Parathyroid adenoma (tissue), 2 donors: ENCODE data around the gene EFNB3.

Source experiments
- H2AFZ ChIP-seq: fragments of 300-600 bp; sonication (generic); one replicate; pipeline ENCODE4 v1.7.0; 2017; ENCODE audit warnings: antibody characterized with exemption, mild to moderate bottlenecking
- H3K27ac ChIP-seq: fragments of 300-600 bp; sonication (generic); one replicate; pipeline ENCODE4 v1.7.0; 2017
- H3K27me3 ChIP-seq: fragments of 300-600 bp; sonication (generic); one replicate; pipeline ENCODE4 v1.7.0; 2017; ENCODE audit warnings: low read length; ENCODE audit not compliant: control insufficient read depth, insufficient read depth
- H3K36me3 ChIP-seq: fragments of 300-600 bp; sonication (generic); one replicate; pipeline ENCODE4 v1.7.0; 2017; ENCODE audit warnings: low read length; ENCODE audit not compliant: control insufficient read depth, insufficient read depth
- H3K4me1 ChIP-seq: fragments of 300-600 bp; sonication (generic); one replicate; pipeline ENCODE4 v1.7.0; 2017; ENCODE audit warnings: control low read depth
- H3K4me2 ChIP-seq: fragments of 300-600 bp; sonication (generic); one replicate; pipeline ENCODE4 v1.7.0; 2017; ENCODE audit warnings: low read length
- H3K4me3 ChIP-seq: fragments of 300-600 bp; sonication (generic); one replicate; pipeline ENCODE4 v1.7.0; 2017; ENCODE audit warnings: low read depth, low read length
- H3K79me2 ChIP-seq: fragments of 300-600 bp; sonication (generic); one replicate; pipeline ENCODE4 v1.7.0; 2017; ENCODE audit warnings: control low read depth
- H3K9ac ChIP-seq: fragments of 300-600 bp; sonication (generic); one replicate; pipeline ENCODE4 v1.7.0; 2017; ENCODE audit warnings: mild to moderate bottlenecking
- H3K9me3 ChIP-seq: fragments of 300-600 bp; sonication (generic); one replicate; pipeline ENCODE4 v1.7.0; 2017; ENCODE audit warnings: low read length; ENCODE audit not compliant: control insufficient read depth
- CTCF ChIP-seq: fragments of 300-600 bp; sonication (generic); IDR thresholded peaks from one replicate; pipeline ENCODE4 v1.7.0; 2017; ENCODE audit warnings: antibody characterized with exemption, mild to moderate bottlenecking
- donor health status: primary hyperparathyroidism.

The EFNB3 gene

GRCh38 chr17:7687908-7688807, 16.8 kb upstream of the EFNB3 start, which contains the start of gene WRAP53:
Gene WRAP53, plus strand, starts transcription at chr17:7688477. Its CDS starts 172 bp downstream, at chr17:7688649.
- Histone ChIP-seq H3K36me3 (no peaks in the 10 kb centered on the region), H3K79me2 (peaks cover 18% of the 10 kb centered on the region), H3K4me1 (peaks cover 5% of the 10 kb centered on the region), H3K4me2 (peak within 1 kb of the TSS; percentile 94), H2AFZ (peak within 1 kb of the TSS; percentile 89), H3K27ac (peak within 1 kb of the TSS; percentile 99), H3K4me3 (peak within 1 kb of the TSS; percentile 100), H3K9me3 (no peaks in the 10 kb centered on the region), H3K9ac (peak within 1 kb of the TSS; percentile 64), H3K27me3 (no peaks in the 10 kb centered on the region)
- peak; percentile 100 for TF ChIP-seq CTCF

GRCh38 chr17:7688808-7689316, 16.1 kb upstream of the EFNB3 start:
- H3K9me3 ChIP-seq, result no peaks in the 10 kb centered on the region
- peaks cover 5% of the 10 kb centered on the region for H3K4me1 ChIP-seq
- peaks cover 11% of the 10 kb centered on the region for H3K79me2 ChIP-seq
- no peaks in the 10 kb centered on the region for H3K27me3 ChIP-seq
- peak overlapping the region; percentile 94 for H3K4me2 ChIP-seq
- peak overlapping the region; percentile 100 for H3K4me3 ChIP-seq
- peak overlapping the region; percentile 33 for H3K27ac ChIP-seq
- no peak overlapping the region for H3K9ac ChIP-seq
- peak overlapping the region; percentile 82 for H2AFZ ChIP-seq
- TF ChIP-seq CTCF, result no peak
- no peaks in the 10 kb centered on the region for H3K36me3 ChIP-seq

DNA sequence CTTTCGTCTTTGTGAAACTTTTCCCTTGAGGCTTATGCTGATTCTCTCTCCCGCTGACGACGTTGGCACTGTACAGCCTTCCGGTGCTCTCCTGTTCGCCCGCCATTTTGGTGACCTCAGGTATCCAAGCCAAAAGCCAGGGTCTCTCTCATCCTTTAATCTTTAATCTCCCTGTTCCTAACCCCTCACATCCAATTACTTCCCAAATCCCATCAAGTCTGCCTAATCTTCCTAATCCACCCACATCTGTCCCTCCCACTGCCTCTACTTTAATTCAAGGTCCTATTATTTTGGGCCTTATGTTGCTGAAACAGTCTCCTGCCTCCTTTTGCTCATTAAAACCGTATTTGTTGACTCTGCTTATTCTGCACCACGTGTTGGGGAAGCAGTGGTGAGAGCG, 9.4 kb upstream of the EFNB3 start:
- Histone ChIP-seq H3K4me3 (no peak overlapping the region), H3K27ac (no peak overlapping the region), H3K27me3 (no peaks in the 10 kb centered on the region), H3K9me3 (no peaks in the 10 kb centered on the region), H3K4me1 (no peaks in the 10 kb centered on the region), H3K9ac (no peak overlapping the region), H3K4me2 (no peak overlapping the region), H3K79me2 (no peaks in the 10 kb centered on the region), H3K36me3 (no peaks in the 10 kb centered on the region), H2AFZ (no peak overlapping the region)
- TF ChIP-seq CTCF, result no peak

DNA sequence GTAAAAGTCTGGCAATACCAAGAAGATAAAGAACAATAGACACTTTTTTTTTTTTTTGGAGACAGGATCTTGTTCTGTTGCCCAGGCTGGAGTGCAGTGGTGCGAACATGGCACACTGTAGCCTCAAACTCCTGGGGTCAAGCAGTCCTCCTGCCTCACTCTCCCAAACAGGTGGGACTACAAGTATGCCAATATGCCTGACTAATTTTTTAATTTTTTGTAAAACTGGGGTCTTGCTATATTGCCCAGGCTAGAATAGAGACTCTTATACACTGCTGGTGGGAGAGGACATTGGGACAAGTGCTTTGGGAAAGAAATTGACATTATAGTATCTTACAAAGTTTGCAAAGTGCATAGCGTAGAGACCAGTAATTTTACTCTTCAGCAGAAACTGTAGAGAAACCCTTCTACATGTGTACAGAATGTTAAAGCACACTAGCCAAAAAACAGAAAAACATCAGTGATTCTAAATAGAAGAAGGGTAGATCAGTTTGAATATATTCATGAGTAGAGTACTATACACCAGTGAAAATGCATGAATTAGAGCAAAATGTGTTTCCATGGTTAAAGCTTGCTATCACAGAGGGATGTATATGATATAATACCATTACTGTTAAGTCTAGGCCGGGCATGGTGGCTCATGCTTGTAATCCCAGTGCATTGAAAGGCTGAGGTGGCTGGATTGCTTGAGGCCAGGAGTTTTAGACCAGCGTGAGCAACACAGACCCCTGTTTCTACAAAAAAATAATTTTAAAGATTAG, 7.0 kb upstream of the EFNB3 start:
- Histone ChIP-seq H3K79me2 (no peaks in the 10 kb centered on the region), H3K36me3 (no peaks in the 10 kb centered on the region), H2AFZ (no peak overlapping the region), H3K4me1 (no peaks in the 10 kb centered on the region), H3K9me3 (no peaks in the 10 kb centered on the region), H3K27ac (no peak overlapping the region), H3K9ac (no peak overlapping the region), H3K27me3 (no peaks in the 10 kb centered on the region), H3K4me2 (no peak overlapping the region), H3K4me3 (no peak overlapping the region)
- no peak for TF ChIP-seq CTCF
